SK-N-SH (cell line): Measurements from ENCODE around the gene YARS1. TPM values are rescaled to one million over a fixed set of nuclear protein-coding genes. Genes with fewer than 3 reads are reported as not detected.
A peak's percentile ranks its signal among the peaks of the same experiment; 100 is the strongest.

ENCODE experiments used
- CTCF ChIA-PET: fragments of 300-600, 350-600 bp; formaldehyde crosslinking; extraction: SDS; loops from one replicate; lab custom pipeline; 2021; lab: Yijun Ruan, JAX
- POLR2A ChIA-PET: fragments of 350-600 bp; sonication (Branson Sonifier 250); formaldehyde crosslinking; extraction: SDS; loops from one replicate; lab custom pipeline; 2020; ENCODE audit warnings: antibody characterized with exemption, inconsistent platforms; lab: Yijun Ruan, JAX
- DNase-seq: peaks from one replicate; pipeline ENCODE4 v3.0.0; 2012
- H2AFZ ChIP-seq: fragments of 200-600 bp; sonication (generic); 2 replicates; pipeline ENCODE4 v1.8.1; 2016; ENCODE audit warnings: antibody characterized with exemption, mild to moderate bottlenecking, low read depth
- H3F3A ChIP-seq: fragments of 200-600 bp; sonication (generic); replicated peaks from 2 replicates; pipeline ENCODE3; 2016; ENCODE audit warnings: antibody characterized with exemption, mild to moderate bottlenecking; ENCODE audit not compliant: insufficient read depth
- H3K27ac ChIP-seq, 2 experiments: fragments of 200-500 bp in 1 of 2; fragments of 200-600 bp in 1 of 2; sonication (Bioruptor generic) in 1 of 2; sonication (generic), shearing (Covaris generic) in 1 of 2; 2 replicates each; pipeline versions ENCODE4 v1.5.1 to v1.6.1; 2014 to 2016; ENCODE audit warnings: low read depth in 2 of 2, inconsistent platforms in 1 of 2, low read length in 1 of 2, mild to moderate bottlenecking in 1 of 2, mixed read lengths in 1 of 2
- H3K27me3 ChIP-seq: fragments of 200-600 bp; sonication (generic), shearing (Covaris generic); 2 replicates; pipeline ENCODE4 v1.6.1; 2016; ENCODE audit warnings: mixed run types; ENCODE audit not compliant: insufficient read depth
- H3K36me3 ChIP-seq, 2 experiments: fragments of 200-500 bp in 1 of 2; fragments of 200-600 bp in 1 of 2; sonication (Bioruptor generic) in 1 of 2; sonication (generic) in 1 of 2; replicated peaks in 1 of 2; 2 replicates each; pipeline versions ENCODE3 to v1.5.1; 2014 to 2016; ENCODE audit warnings: low read length in 1 of 2, mild to moderate bottlenecking in 1 of 2; ENCODE audit not compliant: insufficient read depth in 2 of 2, control insufficient read depth in 1 of 2
- H3K4me1 ChIP-seq, 2 experiments: fragments of 200-500 bp in 1 of 2; fragments of 200-600 bp in 1 of 2; sonication (Bioruptor generic) in 1 of 2; sonication (generic), shearing (Covaris generic) in 1 of 2; 2 replicates each; pipeline versions ENCODE4 v1.5.1 to v1.6.1; 2014 to 2016; ENCODE audit warnings: low read depth in 1 of 2, low read length in 1 of 2, mixed run types in 1 of 2; ENCODE audit not compliant: insufficient read depth in 2 of 2, control insufficient read depth in 1 of 2
- H3K4me2 ChIP-seq: fragments of 200-600 bp; sonication (generic), shearing (Covaris generic); 2 replicates; pipeline ENCODE4 v1.6.1; 2017; ENCODE audit warnings: mixed run types
- H3K4me3 ChIP-seq, 2 experiments: fragments of 200-500 bp in 1 of 2; fragments of 200-600 bp in 1 of 2; sonication (Bioruptor generic) in 1 of 2; sonication (generic), shearing (Covaris generic) in 1 of 2; 2 replicates each; pipeline versions ENCODE4 v1.5.1 to v1.8.1; 2014 to 2016; ENCODE audit warnings: low read depth in 2 of 2, inconsistent platforms in 1 of 2, low read length in 1 of 2, mild to moderate bottlenecking in 1 of 2, mixed read lengths in 1 of 2, moderate library complexity in 1 of 2
- H3K79me2 ChIP-seq: fragments of 200-600 bp; sonication (generic); 2 replicates; pipeline ENCODE4 v1.8.1; 2017; ENCODE audit warnings: mild to moderate bottlenecking; ENCODE audit not compliant: insufficient read depth
- H3K9ac ChIP-seq: fragments of 200-600 bp; sonication (generic); 2 replicates; pipeline ENCODE4 v1.6.1; 2017; ENCODE audit warnings: mixed run types
- H3K9me2 ChIP-seq: fragments of 200-600 bp; sonication (generic); 2 replicates; pipeline ENCODE4 v1.6.1; 2017; ENCODE audit warnings: mixed run types
- H3K9me3 ChIP-seq: fragments of 200-600 bp; sonication (generic); 2 replicates; pipeline ENCODE4 v1.6.1; 2017; ENCODE audit warnings: mixed run types, mild to moderate bottlenecking, moderate library complexity
- H4K20me1 ChIP-seq: fragments of 200-600 bp; sonication (generic); 2 replicates; pipeline ENCODE4 v1.6.1; 2017; ENCODE audit warnings: mild to moderate bottlenecking, mixed run types; ENCODE audit not compliant: insufficient read depth
- ELF1 ChIP-seq: IDR thresholded peaks from 2 replicates; pipeline ENCODE4 v1.4.0; 2012
- NFIC ChIP-seq: IDR thresholded peaks from 2 replicates; pipeline ENCODE4 v1.4.0; 2012; ENCODE audit warnings: borderline replicate concordance
- RXRA ChIP-seq: IDR thresholded peaks from 2 replicates; pipeline ENCODE4 v1.4.0; 2012; ENCODE audit warnings: low read depth, mild to moderate bottlenecking, borderline replicate concordance
- USF2 ChIP-seq: fragments of 150-350 bp; IDR thresholded peaks from 2 replicates; pipeline ENCODE4 v1.6.1; 2017; ENCODE audit warnings: antibody characterized with exemption, low read length, low read depth, borderline replicate concordance
- YY1 ChIP-seq: IDR thresholded peaks from 2 replicates; pipeline ENCODE4 v1.4.0; 2012; ENCODE audit warnings: low read depth, mild to moderate bottlenecking
- polyA plus RNA-seq, 3 experiments: library from polyadenylated mRNA; depleted of rRNA; stranded (reverse); fragments of >200 nt; gene quantifications; 2 replicates each; pipeline ENCODE4 v1.2.3, GENCODE V29; 2012
- TF ChIP-seq, protein P1 (sequence below): IDR thresholded peaks from 2 replicates; pipeline ENCODE4 v1.4.0; 2012; ENCODE audit warnings: low read depth, borderline replicate concordance
- TF ChIP-seq, protein P2 (sequence below): fragments of 200-600 bp; sonication (generic); IDR thresholded peaks from 2 replicates; pipeline ENCODE4 v1.6.1; 2017; ENCODE audit warnings: antibody characterized with exemption, mild to moderate bottlenecking, moderate library complexity
- TF ChIP-seq, protein P3 (sequence below): IDR thresholded peaks from 2 replicates; pipeline ENCODE4 v1.4.0; 2012; ENCODE audit warnings: low read depth

YARS1 gene
- polyA plus RNA-seq, 1 of the 3 experiments (the other 2 are of a cell fraction): 46.3 TPM

DNA sequence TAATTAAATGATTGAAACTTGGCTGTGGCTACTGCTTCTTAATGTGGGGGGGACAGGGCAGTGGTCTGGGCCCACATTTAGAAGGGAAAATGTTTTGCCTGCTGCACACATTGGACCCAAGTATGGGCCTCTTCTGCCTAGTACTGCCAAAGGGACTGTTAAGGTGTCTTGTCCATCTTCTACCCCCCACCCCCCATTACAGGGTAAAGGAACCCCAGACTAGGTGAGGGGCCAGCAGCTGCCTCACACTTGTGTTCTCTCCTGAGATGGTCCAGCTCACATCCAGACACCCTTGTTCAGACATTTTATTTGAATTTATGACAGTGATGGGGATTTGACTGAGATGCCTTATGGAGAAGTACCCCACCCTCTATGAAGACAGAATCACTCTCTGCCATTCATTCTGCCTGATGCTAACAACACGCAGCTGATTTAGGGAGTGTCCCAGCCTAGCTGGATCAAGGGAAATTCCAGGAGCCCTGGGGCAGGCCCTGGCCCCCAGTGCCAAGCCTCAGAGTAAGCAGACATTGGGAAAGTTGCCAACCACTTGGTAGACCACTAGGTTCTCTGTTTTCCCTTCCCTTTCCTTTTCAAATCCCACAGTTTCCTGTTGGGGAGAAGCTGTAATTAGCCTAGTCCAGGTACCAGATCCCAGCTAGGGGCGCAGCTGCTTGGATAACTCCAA, 42.1 kb downstream of the YARS1 start (continued):
- TF ChIP-seq, protein P1, sequence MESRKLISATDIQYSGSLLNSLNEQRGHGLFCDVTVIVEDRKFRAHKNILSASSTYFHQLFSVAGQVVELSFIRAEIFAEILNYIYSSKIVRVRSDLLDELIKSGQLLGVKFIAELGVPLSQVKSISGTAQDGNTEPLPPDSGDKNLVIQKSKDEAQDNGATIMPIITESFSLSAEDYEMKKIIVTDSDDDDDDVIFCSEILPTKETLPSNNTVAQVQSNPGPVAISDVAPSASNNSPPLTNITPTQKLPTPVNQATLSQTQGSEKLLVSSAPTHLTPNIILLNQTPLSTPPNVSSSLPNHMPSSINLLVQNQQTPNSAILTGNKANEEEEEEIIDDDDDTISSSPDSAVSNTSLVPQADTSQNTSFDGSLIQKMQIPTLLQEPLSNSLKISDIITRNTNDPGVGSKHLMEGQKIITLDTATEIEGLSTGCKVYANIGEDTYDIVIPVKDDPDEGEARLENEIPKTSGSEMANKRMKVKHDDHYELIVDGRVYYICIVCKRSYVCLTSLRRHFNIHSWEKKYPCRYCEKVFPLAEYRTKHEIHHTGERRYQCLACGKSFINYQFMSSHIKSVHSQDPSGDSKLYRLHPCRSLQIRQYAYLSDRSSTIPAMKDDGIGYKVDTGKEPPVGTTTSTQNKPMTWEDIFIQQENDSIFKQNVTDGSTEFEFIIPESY: no peak
- TF ChIP-seq ELF1: no peak
- TF ChIP-seq, protein P2, sequence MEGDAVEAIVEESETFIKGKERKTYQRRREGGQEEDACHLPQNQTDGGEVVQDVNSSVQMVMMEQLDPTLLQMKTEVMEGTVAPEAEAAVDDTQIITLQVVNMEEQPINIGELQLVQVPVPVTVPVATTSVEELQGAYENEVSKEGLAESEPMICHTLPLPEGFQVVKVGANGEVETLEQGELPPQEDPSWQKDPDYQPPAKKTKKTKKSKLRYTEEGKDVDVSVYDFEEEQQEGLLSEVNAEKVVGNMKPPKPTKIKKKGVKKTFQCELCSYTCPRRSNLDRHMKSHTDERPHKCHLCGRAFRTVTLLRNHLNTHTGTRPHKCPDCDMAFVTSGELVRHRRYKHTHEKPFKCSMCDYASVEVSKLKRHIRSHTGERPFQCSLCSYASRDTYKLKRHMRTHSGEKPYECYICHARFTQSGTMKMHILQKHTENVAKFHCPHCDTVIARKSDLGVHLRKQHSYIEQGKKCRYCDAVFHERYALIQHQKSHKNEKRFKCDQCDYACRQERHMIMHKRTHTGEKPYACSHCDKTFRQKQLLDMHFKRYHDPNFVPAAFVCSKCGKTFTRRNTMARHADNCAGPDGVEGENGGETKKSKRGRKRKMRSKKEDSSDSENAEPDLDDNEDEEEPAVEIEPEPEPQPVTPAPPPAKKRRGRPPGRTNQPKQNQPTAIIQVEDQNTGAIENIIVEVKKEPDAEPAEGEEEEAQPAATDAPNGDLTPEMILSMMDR: no peak; the same call in 1 of the 2 replicates
- TF ChIP-seq NFIC: peak; percentile 80
- no peak for TF ChIP-seq USF2
- TF ChIP-seq, protein P3, sequence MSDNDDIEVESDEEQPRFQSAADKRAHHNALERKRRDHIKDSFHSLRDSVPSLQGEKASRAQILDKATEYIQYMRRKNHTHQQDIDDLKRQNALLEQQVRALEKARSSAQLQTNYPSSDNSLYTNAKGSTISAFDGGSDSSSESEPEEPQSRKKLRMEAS: no peak; the same call in 1 of the 2 replicates

GRCh38 chr1:32774464-32774808, 42.7 kb downstream of the YARS1 start:
- CTCF ChIA-PET: interaction anchor here (1.1 to 19.0 kb wide), 14 partner anchors 8 to 373 kb away, joined by 3 to 392 read pairs (median 11); partner anchors contain the start of genes S100PBP, SYNC and YARS1
- Histone ChIP-seq H3K9me3 (no peaks in the 10 kb centered on the region), H2AFZ (no peak overlapping the region), H3K27me3 (no peaks in the 10 kb centered on the region), H3K4me1 (peaks cover 16 to 26% of the 10 kb centered on the region in 2 experiments), H3K79me2 (no peaks in the 10 kb centered on the region), H4K20me1 (peaks cover 6% of the 10 kb centered on the region; the same call in 1 of the 2 replicates), H3K4me2 (no peak overlapping the region), H3K36me3 (peaks cover 33 to 36% of the 10 kb centered on the region in 2 experiments), H3K4me3 (no peak overlapping the region), H3K9me2 (no peaks in the 10 kb centered on the region), H3K27ac (peak overlapping the region; percentile 85 to 95), H3F3A (peaks cover 47% of the 10 kb centered on the region), H3K9ac (no peak overlapping the region)
- POLR2A ChIA-PET: interaction anchor here (1.0 to 2.3 kb wide), 3 partner anchors 10 to 43 kb away, joined by 3 to 7 read pairs (median 3); partner anchors contain the start of genes S100PBP and YARS1
- DNase-seq: no peak
- TF ChIP-seq RXRA (no peak), YY1 (no peak)
